Astrocyte (in vitro differentiated cells and primary cell): ENCODE data around the gene USP40. TPM values are rescaled to one million over a fixed set of nuclear protein-coding genes. Genes with fewer than 3 reads are reported as not detected.

Experiments
- DNase-seq: peaks from one replicate; pipeline ENCODE4 v3.0.0-alpha.2; 2010; ENCODE audit warnings: low read depth
- FAIRE-seq: peaks from 2 replicates; lab custom pipeline; 2011; peaks lifted over from hg19 to GRCh38; lab: Jason Lieb, UNC
- H2AFZ ChIP-seq: 2 replicates; pipeline ENCODE4 v1.6.0; 2012; ENCODE audit warnings: low read depth, low read length, inconsistent platforms
- H3K27ac ChIP-seq: 2 replicates; pipeline ENCODE4 v1.5.1; 2011; ENCODE audit warnings: low read depth, low read length, inconsistent platforms
- H3K27me3 ChIP-seq: 2 replicates; pipeline ENCODE4 v1.6.0; 2011; ENCODE audit warnings: low read length, inconsistent platforms; ENCODE audit not compliant: insufficient read depth
- H3K36me3 ChIP-seq: 2 replicates; pipeline ENCODE4 v1.5.1; 2011; ENCODE audit warnings: low read length, inconsistent platforms; ENCODE audit not compliant: insufficient read depth
- H3K4me1 ChIP-seq: 2 replicates; pipeline ENCODE4 v1.5.1; 2011; ENCODE audit warnings: low read length, inconsistent platforms; ENCODE audit not compliant: insufficient read depth
- H3K4me2 ChIP-seq: 2 replicates; pipeline ENCODE4 v1.6.0; 2012; ENCODE audit warnings: low read length, inconsistent platforms
- H3K4me3 ChIP-seq: 2 replicates; pipeline ENCODE4 v1.5.1; 2011; ENCODE audit warnings: low read depth, mild to moderate bottlenecking, low read length, inconsistent platforms; ENCODE audit not compliant: insufficient read depth
- H3K79me2 ChIP-seq: 2 replicates; pipeline ENCODE4 v1.6.0; 2012; ENCODE audit warnings: mild to moderate bottlenecking, low read length, inconsistent platforms; ENCODE audit not compliant: insufficient read depth
- H3K9ac ChIP-seq: 2 replicates; pipeline ENCODE4 v1.6.0; 2012; ENCODE audit warnings: mild to moderate bottlenecking, low read length, inconsistent platforms
- H3K9me3 ChIP-seq: 2 replicates; pipeline ENCODE4 v1.5.1; 2012; ENCODE audit warnings: low read depth, mild to moderate bottlenecking, low read length, inconsistent platforms; ENCODE audit not compliant: insufficient read depth
- H4K20me1 ChIP-seq: 2 replicates; pipeline ENCODE4 v1.6.0; 2012; ENCODE audit warnings: low read length, inconsistent platforms; ENCODE audit not compliant: insufficient read depth
- H3K27ac Mint-ChIP-seq: one replicate; pipeline ENCODE4 v1.8.0; 2021; ENCODE audit warnings: mild to moderate bottlenecking, mixed read lengths; ENCODE audit not compliant: unreplicated experiment
- H3K27me3 Mint-ChIP-seq: one replicate; pipeline ENCODE4 v1.8.0; 2021; ENCODE audit warnings: low read depth, mixed read lengths; ENCODE audit not compliant: unreplicated experiment
- H3K36me3 Mint-ChIP-seq: one replicate; pipeline ENCODE4 v1.8.0; 2021; ENCODE audit warnings: low read depth, mixed read lengths; ENCODE audit not compliant: unreplicated experiment
- H3K4me1 Mint-ChIP-seq: one replicate; pipeline ENCODE4 v1.8.0; 2021; ENCODE audit warnings: low read depth, mixed read lengths; ENCODE audit not compliant: unreplicated experiment
- H3K4me3 Mint-ChIP-seq: one replicate; pipeline ENCODE4 v1.8.0; 2021; ENCODE audit warnings: mild to moderate bottlenecking, moderate library complexity, mixed read lengths; ENCODE audit not compliant: unreplicated experiment
- H3K9me3 Mint-ChIP-seq: one replicate; pipeline ENCODE4 v1.8.0; 2021; ENCODE audit warnings: mild to moderate bottlenecking, mixed read lengths; ENCODE audit not compliant: unreplicated experiment
- EZH2 ChIP-seq: IDR thresholded peaks from 2 replicates; pipeline ENCODE4 v1.6.1; 2012; ENCODE audit warnings: mild to moderate bottlenecking, low read length, inconsistent platforms; ENCODE audit not compliant: insufficient read depth
- total RNA-seq: library from RNA; stranded (reverse); gene quantifications from 2 replicates; pipeline ENCODE4 v1.2.1, GENCODE V29; 2021
- TF ChIP-seq, protein P1 (sequence below): IDR thresholded peaks from 2 replicates; pipeline ENCODE4 v1.5.1; 2011; ENCODE audit warnings: low read depth, mild to moderate bottlenecking, inconsistent platforms, low read length, moderate library complexity; ENCODE audit not compliant: insufficient read depth

Gene USP40
- total RNA-seq, 1 donor from 2014 or later, result 25.4 TPM

DNA sequence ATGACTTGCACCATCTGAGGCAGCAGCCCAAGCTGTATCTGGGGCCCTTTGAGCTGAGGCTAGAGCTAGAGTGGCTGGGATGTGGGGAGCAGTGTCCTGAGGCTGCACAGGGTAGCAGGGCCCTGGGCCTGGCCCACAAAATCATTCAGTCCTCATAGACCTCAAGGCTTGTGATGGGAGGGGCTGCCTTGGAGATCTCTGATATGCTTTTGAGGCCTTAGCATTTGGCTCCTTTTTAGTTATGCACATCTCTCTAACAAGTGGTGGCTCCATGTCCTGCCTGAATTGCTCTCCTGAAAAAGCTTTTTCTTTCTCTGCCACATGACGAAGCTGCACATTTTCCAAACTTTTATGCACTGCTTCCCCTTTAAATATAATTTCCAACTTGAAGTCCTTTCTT, 39.1 kb upstream of the USP40 start:
- Histone ChIP-seq H3K27me3 (no peaks in the 10 kb centered on the region), H3K4me2 (no peak overlapping the region), H3K27ac (no peak overlapping the region), H2AFZ (no peak overlapping the region), H3K9ac (no peak overlapping the region), H4K20me1 (no peaks in the 10 kb centered on the region), H3K4me3 (no peak overlapping the region), H3K36me3 (no peaks in the 10 kb centered on the region), H3K4me1 (no peaks in the 10 kb centered on the region), H3K79me2 (no peaks in the 10 kb centered on the region), H3K9me3 (no peaks in the 10 kb centered on the region)
- TF ChIP-seq, protein P1, sequence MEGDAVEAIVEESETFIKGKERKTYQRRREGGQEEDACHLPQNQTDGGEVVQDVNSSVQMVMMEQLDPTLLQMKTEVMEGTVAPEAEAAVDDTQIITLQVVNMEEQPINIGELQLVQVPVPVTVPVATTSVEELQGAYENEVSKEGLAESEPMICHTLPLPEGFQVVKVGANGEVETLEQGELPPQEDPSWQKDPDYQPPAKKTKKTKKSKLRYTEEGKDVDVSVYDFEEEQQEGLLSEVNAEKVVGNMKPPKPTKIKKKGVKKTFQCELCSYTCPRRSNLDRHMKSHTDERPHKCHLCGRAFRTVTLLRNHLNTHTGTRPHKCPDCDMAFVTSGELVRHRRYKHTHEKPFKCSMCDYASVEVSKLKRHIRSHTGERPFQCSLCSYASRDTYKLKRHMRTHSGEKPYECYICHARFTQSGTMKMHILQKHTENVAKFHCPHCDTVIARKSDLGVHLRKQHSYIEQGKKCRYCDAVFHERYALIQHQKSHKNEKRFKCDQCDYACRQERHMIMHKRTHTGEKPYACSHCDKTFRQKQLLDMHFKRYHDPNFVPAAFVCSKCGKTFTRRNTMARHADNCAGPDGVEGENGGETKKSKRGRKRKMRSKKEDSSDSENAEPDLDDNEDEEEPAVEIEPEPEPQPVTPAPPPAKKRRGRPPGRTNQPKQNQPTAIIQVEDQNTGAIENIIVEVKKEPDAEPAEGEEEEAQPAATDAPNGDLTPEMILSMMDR, result no peak
- no peak for TF ChIP-seq EZH2
- H3K4me3 Mint-ChIP-seq, result no peak overlapping the region
- H3K9me3 Mint-ChIP-seq, result no peaks in the 10 kb centered on the region
- H3K36me3 Mint-ChIP-seq, result no peaks in the 10 kb centered on the region
- H3K4me1 Mint-ChIP-seq, result no peaks in the 10 kb centered on the region
- no peak overlapping the region for H3K27ac Mint-ChIP-seq
- DNase-seq (no peak), FAIRE-seq (no peak)
- H3K27me3 Mint-ChIP-seq, result no peaks in the 10 kb centered on the region

DNA sequence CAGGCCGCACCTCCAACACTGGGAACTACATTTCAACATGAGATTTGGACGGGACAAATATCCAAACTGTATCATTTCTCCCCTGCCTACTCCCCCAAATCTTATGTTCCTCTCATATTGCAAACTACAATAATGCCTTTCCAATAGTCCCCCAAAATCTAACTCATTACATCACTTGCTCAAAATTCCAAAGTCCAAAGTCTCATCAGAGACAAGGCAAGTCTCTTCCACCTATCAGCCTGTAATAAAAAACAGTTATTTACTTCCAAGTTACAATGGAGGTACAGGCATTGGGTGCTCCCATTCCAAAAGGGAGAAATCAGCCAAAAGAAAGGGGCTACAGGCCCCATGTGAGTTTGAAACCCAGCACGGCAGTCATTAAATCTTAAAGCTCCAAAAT, 38.2 kb upstream of the USP40 start:
- Mint-ChIP-seq H3K27me3 (no peaks in the 10 kb centered on the region), H3K9me3 (no peaks in the 10 kb centered on the region), H3K4me3 (no peak overlapping the region), H3K27ac (no peak overlapping the region), H3K4me1 (peaks cover 6% of the 10 kb centered on the region), H3K36me3 (no peaks in the 10 kb centered on the region)
- Histone ChIP-seq H2AFZ (no peak overlapping the region), H4K20me1 (no peaks in the 10 kb centered on the region), H3K9me3 (no peaks in the 10 kb centered on the region), H3K4me1 (no peaks in the 10 kb centered on the region), H3K4me3 (no peak overlapping the region), H3K27me3 (no peaks in the 10 kb centered on the region), H3K27ac (no peak overlapping the region), H3K9ac (no peak overlapping the region), H3K36me3 (no peaks in the 10 kb centered on the region), H3K79me2 (no peaks in the 10 kb centered on the region), H3K4me2 (no peak overlapping the region)
- no peak for DNase-seq
- TF ChIP-seq EZH2, result no peak
- TF ChIP-seq, protein P1, result no peak
- FAIRE-seq, result no peak

DNA sequence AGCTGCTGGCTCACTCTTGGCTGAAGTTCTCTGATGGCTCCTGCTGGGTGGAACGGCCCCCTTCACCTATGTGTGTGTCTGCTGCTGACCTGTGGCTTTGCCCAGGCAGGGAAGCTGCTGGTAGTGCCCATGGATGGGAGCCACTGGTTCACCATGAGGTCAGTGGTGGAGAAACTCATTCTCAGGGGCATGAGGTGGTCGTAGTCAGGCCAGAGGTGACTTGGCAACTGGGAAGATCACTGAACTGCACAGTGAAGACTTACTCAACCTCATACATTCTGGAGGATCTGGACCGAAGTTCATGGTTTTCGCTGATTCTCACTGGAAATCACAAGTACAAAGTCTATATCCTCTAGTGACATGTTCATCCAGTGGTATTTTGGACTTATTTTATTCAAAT, 36.9 kb upstream of the USP40 start:
- H3K4me3 ChIP-seq, result no peak overlapping the region
- H3K4me2 ChIP-seq, result no peak overlapping the region
- H3K9ac ChIP-seq, result no peak overlapping the region

More for the DNA sequence above, 36.9 kb upstream of the USP40 start:
- no peak overlapping the region for H3K4me3 Mint-ChIP-seq
- Histone ChIP-seq H3K9me3 (no peaks in the 10 kb centered on the region), H4K20me1 (no peaks in the 10 kb centered on the region), H3K27me3 (peaks cover 4% of the 10 kb centered on the region), H2AFZ (no peak overlapping the region), H3K36me3 (no peaks in the 10 kb centered on the region), H3K27ac (no peak overlapping the region), H3K4me1 (no peaks in the 10 kb centered on the region), H3K79me2 (no peaks in the 10 kb centered on the region)
- peaks cover 13% of the 10 kb centered on the region for H3K4me1 Mint-ChIP-seq
- no peaks in the 10 kb centered on the region for H3K27me3 Mint-ChIP-seq
- H3K27ac Mint-ChIP-seq, result no peak overlapping the region
- H3K9me3 Mint-ChIP-seq, result no peaks in the 10 kb centered on the region
- no peaks in the 10 kb centered on the region for H3K36me3 Mint-ChIP-seq
- FAIRE-seq, result no peak
- no peak for TF ChIP-seq EZH2
- TF ChIP-seq, protein P1, result no peak
- no peak for DNase-seq
